ENCODE data around the gene ARHGEF3. TPM values are rescaled to one million over a fixed set of nuclear protein-coding genes. Genes with fewer than 3 reads are reported as not detected.

ARHGEF3 gene
- total RNA-seq, 2 donors from 2014 or later, result 21.1 to 43.6 TPM

GRCh38 chr3:56816061-56816460, 14.3 kb upstream of the ARHGEF3 start:
- ATAC-seq (replicated peaks in 1 of 2), result no peak
- Mint-ChIP-seq H3K4me1 (ENCODE audit: low read depth) (peaks cover 56% of the 10 kb centered on the region), H3K4me3 (no peak overlapping the region), H3K27me3 (ENCODE audit: low read depth) (no peaks in the 10 kb centered on the region), H3K36me3 (ENCODE audit: insufficient read depth in 2 of 2) (no peaks in the 10 kb centered on the region), H3K27ac (peak overlapping the region; percentile 24), H3K9me3 (no peaks in the 10 kb centered on the region)
- DNase-seq, result no peak

DNA sequence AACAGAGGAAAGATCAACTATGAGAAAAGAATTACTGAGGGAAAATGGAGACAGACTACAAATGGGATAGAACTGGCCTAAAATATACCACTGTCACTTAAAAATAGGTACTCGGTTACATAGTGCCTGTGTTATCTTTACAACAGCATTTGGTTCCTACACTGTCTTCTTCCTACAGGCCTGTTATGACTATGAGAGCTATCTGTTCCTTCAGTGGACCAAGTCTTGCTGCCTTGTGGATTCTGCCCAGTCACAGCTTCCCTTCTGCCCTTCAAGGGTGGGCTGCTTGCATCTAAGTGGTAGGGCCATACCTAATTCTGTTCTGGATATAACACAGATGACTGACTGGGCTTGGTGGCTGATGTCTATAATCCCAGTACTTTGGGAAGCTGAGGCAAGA, 13.8 kb upstream of the ARHGEF3 start:
- H3K4me1 Mint-ChIP-seq (ENCODE audit: low read depth), result peaks cover 61% of the 10 kb centered on the region
- no peaks in the 10 kb centered on the region for H3K27me3 Mint-ChIP-seq (ENCODE audit: low read depth)
- no peaks in the 10 kb centered on the region for H3K36me3 Mint-ChIP-seq (ENCODE audit: insufficient read depth in 2 of 2)
- H3K9me3 Mint-ChIP-seq, result no peaks in the 10 kb centered on the region
- no peak for DNase-seq
- peak in 1 of 2 donors; percentile 25 for ATAC-seq (replicated peaks in 1 of 2)
- no peak overlapping the region for H3K4me3 Mint-ChIP-seq
- H3K27ac Mint-ChIP-seq, result no peak overlapping the region

GRCh38 chr3:56813653-56813960, 11.9 kb upstream of the ARHGEF3 start:
- DNase-seq, result no peak
- Mint-ChIP-seq H3K27me3 (ENCODE audit: low read depth) (no peaks in the 10 kb centered on the region), H3K9me3 (no peaks in the 10 kb centered on the region), H3K4me1 (ENCODE audit: low read depth) (peaks cover 60% of the 10 kb centered on the region), H3K36me3 (ENCODE audit: insufficient read depth in 2 of 2) (no peaks in the 10 kb centered on the region), H3K27ac (peak overlapping the region; percentile 38), H3K4me3 (peak overlapping the region; percentile 32 to 46)
- ATAC-seq (replicated peaks in 1 of 2), result no peak

DNA sequence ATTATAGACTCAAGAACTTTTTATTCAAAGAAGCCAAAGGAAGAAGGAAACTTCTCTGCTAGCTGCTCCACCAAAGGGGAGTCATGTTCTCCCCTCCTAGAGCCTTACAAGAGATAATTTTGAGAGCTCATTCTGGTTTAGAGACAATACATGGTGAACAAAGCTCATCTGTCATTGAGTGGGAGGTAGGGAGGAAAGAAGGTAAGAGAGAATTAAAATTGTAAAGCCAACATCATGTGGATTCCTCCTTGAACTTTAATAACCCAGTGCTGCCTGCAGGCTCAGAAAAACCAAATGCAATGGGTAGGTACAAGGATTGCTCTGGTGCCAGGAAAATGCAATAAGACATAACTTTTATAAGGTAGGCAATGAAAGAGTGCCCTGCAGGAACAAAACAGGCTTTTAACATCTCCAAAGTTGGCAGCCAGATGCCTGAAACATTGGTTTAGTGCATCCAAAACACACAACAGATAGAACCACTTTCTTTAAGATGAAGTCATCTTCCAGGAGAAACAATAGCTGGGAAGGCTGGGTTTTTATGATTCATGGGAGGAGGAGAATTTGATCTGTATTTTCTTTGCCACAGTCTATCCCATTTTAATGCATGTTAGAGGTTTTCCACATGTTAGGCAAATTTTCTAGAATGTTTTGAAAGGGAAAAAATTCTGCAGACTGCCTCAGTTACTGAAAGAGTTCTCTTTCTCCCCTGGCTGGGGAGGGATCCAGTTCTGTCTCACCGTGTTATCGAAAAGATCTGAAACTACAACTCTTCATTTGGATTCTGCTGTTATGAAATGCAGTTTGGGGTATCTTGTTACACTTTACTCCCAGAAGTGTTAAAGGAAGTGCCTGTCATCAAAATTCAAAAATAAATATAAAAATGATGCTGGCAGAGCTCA, 11.3 kb upstream of the ARHGEF3 start:
- Mint-ChIP-seq H3K4me3 (peak overlapping the region; percentile 46 to 54), H3K9me3 (no peaks in the 10 kb centered on the region), H3K27ac (peak overlapping the region; percentile 38), H3K4me1 (ENCODE audit: low read depth) (peaks cover 54% of the 10 kb centered on the region), H3K36me3 (ENCODE audit: insufficient read depth in 2 of 2) (no peaks in the 10 kb centered on the region), H3K27me3 (ENCODE audit: low read depth) (no peaks in the 10 kb centered on the region)
- DNase-seq, result no peak
- ATAC-seq (replicated peaks in 1 of 2), result no peak

GRCh38 chr3:56811546-56812202, 9.9 kb upstream of the ARHGEF3 start:
- no peak for ATAC-seq (replicated peaks in 1 of 2)
- no peaks in the 10 kb centered on the region for H3K36me3 Mint-ChIP-seq (ENCODE audit: insufficient read depth in 2 of 2)
- H3K27me3 Mint-ChIP-seq (ENCODE audit: low read depth), result no peaks in the 10 kb centered on the region
- H3K4me1 Mint-ChIP-seq (ENCODE audit: low read depth), result peaks cover 60% of the 10 kb centered on the region
- H3K27ac Mint-ChIP-seq, result no peak overlapping the region
- H3K4me3 Mint-ChIP-seq, result peak overlapping the region; percentile 25 to 34
- DNase-seq, result no peak
- H3K9me3 Mint-ChIP-seq, result no peaks in the 10 kb centered on the region

DNA sequence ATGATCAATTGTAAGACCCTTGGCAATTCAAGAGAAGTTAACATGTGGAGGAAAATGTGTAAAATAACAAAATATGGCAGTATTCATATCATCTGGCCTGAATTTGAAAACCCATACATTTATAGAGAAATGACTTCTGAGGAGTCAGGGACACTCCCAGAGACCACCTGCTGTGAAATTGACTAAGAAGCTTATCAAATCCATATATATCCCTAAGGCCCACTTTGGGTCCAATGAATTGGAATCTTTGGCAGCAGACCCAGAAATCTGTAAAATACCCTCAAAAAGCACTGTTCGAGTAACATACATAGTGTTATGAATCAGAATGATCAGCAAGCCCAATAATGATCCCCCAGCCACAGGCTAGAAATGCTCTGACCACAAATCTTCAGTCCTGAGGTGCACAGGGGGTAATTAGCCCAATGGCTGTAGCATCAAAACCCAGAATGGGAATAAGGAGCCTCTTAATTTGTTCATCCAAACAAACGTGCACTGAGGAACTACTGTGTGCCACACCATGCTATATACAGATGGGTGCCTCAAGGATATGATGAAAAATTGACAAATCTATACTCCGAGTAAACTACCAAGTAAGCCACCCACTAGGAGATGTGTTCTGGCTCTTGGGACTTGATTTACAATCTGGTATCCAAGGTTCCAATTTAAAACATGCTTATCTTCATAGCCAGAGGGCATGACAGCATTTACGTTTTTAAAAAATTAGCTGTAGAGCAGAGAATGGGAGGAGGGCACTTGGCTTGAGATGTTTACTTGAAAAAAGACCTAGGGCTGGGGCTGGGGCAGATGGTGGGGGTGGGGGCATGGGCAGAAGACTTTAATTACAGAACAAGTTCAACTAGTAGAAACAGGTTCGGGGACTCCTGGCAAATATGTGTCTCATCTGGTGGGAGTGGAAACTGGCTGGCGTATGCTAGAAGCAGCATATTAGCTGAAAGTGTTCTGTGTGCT, 9.1 kb upstream of the ARHGEF3 start:
- H3K4me3 Mint-ChIP-seq, result no peak overlapping the region
- no peaks in the 10 kb centered on the region for H3K36me3 Mint-ChIP-seq (ENCODE audit: insufficient read depth in 2 of 2)
- no peaks in the 10 kb centered on the region for H3K9me3 Mint-ChIP-seq
- peaks cover 59% of the 10 kb centered on the region for H3K4me1 Mint-ChIP-seq (ENCODE audit: low read depth)
- H3K27ac Mint-ChIP-seq, result peak overlapping the region; percentile 82
- H3K27me3 Mint-ChIP-seq (ENCODE audit: low read depth), result no peaks in the 10 kb centered on the region
- DNase-seq, result no peak
- ATAC-seq (replicated peaks in 1 of 2), result no peak

DNA sequence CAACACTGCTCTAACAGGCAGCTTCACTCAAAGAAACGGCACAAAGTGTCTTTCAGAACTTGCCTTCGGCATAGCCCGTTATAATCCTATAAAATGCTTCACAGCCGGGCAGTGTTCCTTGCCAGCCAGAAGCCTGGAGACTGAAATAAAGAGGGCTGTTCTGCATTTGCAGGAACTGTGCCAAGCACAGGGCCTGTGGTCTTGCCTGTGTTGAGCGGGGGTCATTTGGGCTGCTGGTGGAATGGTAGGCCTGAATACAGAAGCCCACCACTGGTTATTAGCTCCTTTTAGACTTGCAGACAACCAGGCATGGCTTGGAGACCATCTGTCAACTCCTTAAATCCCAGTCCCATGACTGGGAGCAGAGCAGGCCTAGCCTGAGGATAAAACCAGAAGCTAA, 4.7 kb upstream of the ARHGEF3 start:
- ATAC-seq (replicated peaks in 1 of 2), result no peak
- Mint-ChIP-seq H3K27me3 (ENCODE audit: low read depth) (no peaks in the 10 kb centered on the region), H3K27ac (no peak overlapping the region), H3K36me3 (ENCODE audit: insufficient read depth in 2 of 2) (peaks cover 0 to under 1% of the 10 kb centered on the region in 2 donors), H3K4me3 (no peak overlapping the region), H3K4me1 (ENCODE audit: low read depth) (peaks cover 20% of the 10 kb centered on the region), H3K9me3 (no peaks in the 10 kb centered on the region)
- DNase-seq, result no peak

DNA sequence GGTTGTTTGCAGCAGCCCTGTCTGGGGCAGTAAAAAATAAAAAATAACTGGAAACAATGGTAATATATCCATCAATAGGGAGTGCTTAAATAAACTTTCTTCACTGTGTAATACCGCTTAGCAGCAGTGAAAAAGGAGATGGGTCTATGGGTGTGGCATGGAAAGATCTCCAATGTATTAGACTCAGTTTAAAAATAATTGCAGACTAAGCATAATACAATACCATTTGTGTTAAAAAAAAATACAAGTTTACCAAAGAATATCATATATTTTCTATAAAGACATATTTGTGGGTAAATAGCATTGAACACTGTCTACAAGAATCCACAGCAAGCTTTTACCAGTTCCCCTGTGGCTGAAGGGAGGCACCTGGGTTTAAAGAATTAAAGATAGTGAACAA, 1.0 kb upstream of the ARHGEF3 start:
- H3K4me1 Mint-ChIP-seq (ENCODE audit: low read depth), result peaks cover 30% of the 10 kb centered on the region
- H3K4me3 Mint-ChIP-seq, result peak overlapping the region; percentile 89 to 90
- H3K36me3 Mint-ChIP-seq (ENCODE audit: insufficient read depth in 2 of 2), result peaks cover 0 to 3% of the 10 kb centered on the region in 2 donors
- no peaks in the 10 kb centered on the region for H3K27me3 Mint-ChIP-seq (ENCODE audit: low read depth)
- no peak for ATAC-seq (replicated peaks in 1 of 2)
- no peak overlapping the region for H3K27ac Mint-ChIP-seq
- no peak for DNase-seq
- H3K9me3 Mint-ChIP-seq, result no peaks in the 10 kb centered on the region

DNA sequence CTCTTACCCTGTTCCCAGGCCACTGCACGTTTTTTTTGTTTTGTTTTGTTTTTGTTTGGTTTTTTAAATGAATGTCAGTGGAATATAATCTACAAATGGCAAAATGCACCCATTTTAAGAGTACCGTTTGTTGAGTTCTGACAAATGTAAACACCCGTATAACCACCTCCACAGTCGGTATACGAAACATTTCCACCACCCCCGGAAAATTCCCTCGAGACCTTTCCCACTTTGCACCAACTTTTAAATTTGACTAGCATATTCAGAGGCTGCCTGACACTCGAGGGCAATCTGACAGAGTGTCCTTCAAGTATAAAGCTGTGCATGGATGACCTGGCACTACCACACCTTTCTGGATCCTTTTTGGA, 613 bp upstream of the ARHGEF3 start:
- DNase-seq (no peak), ATAC-seq (replicated peaks in 1 of 2) (no peak)
- Mint-ChIP-seq H3K27me3 (ENCODE audit: low read depth) (no peaks in the 10 kb centered on the region), H3K9me3 (no peaks in the 10 kb centered on the region), H3K4me1 (ENCODE audit: low read depth) (peaks cover 31% of the 10 kb centered on the region), H3K36me3 (ENCODE audit: insufficient read depth in 2 of 2) (peaks cover 0 to 3% of the 10 kb centered on the region in 2 donors), H3K4me3 (peak overlapping the region; percentile 89 to 90), H3K27ac (peak overlapping the region; percentile 56)

- Mint-ChIP-seq H3K27me3 (ENCODE audit: low read depth) (no peaks in the 10 kb centered on the region), H3K4me3 (peak overlapping the region; percentile 86 to 90), H3K27ac (peak overlapping the region; percentile 20)
Observed at GRCh38 chr3:56800832-56801661, 702 bp downstream of the ARHGEF3 start.

GRCh38 chr3:56800130-56800831, 1.5 kb downstream of the ARHGEF3 start:
- DNase-seq (peak; percentile 76 to 87), ATAC-seq (replicated peaks in 1 of 2) (peak; percentile 69)
- Mint-ChIP-seq H3K27ac (peak overlapping the region; percentile 20), H3K9me3 (no peaks in the 10 kb centered on the region), H3K4me1 (ENCODE audit: low read depth) (peaks cover 49% of the 10 kb centered on the region), H3K36me3 (ENCODE audit: insufficient read depth in 2 of 2) (peaks cover 0 to 3% of the 10 kb centered on the region in 2 donors), H3K4me3 (peak overlapping the region; percentile 86 to 90), H3K27me3 (ENCODE audit: low read depth) (no peaks in the 10 kb centered on the region)

More at GRCh38 chr3:56800832-56801661, 702 bp downstream of the ARHGEF3 start:
- Mint-ChIP-seq H3K36me3 (ENCODE audit: insufficient read depth in 2 of 2) (peaks cover 0 to 3% of the 10 kb centered on the region in 2 donors), H3K4me1 (ENCODE audit: low read depth) (peaks cover 41% of the 10 kb centered on the region), H3K9me3 (no peaks in the 10 kb centered on the region)
- peak; percentile 34 to 41 for DNase-seq
- ATAC-seq (replicated peaks in 1 of 2), result peak; percentile 18 to 26
